GM18502 (cell line): ENCODE data around the gene AK9.

ENCODE experiments used
- ATAC-seq: cut with Tn5 transposase; IDR thresholded peaks from one replicate; pipeline ENCODE4 v1.9.1; 2021; ENCODE audit warnings: mild to moderate bottlenecking; ENCODE audit not compliant: unreplicated experiment, poor library complexity

Gene AK9

DNA sequence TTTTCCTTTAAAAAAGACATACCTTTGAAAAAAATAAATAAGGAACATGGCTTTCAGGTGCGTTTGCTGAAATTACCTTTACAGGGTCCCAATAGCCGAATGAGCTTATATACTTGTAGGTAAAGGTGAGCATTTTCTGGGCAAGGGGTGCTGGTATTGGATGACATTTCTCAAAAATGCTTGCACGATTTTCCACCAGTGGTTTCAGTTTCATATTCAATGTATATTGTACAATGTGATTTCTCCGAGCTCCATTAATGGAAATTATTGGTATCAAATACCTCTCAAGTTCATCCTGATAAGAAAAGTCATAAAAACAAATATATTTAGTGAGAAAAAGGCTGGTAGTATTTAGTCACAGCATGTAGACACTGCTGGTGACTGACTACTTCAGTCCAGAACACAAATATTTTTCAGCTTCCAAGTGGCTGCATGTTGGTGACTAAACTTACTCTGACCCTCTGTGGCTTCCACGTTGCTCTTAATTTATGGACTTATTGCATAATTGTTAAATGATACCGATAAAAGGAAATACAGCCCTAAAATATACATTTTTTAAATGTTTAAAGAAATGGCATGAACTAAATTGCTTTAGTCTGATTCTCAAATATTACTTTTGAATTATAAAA is 175.1 kb downstream of the AK9 start:
- no peak for ATAC-seq

DNA sequence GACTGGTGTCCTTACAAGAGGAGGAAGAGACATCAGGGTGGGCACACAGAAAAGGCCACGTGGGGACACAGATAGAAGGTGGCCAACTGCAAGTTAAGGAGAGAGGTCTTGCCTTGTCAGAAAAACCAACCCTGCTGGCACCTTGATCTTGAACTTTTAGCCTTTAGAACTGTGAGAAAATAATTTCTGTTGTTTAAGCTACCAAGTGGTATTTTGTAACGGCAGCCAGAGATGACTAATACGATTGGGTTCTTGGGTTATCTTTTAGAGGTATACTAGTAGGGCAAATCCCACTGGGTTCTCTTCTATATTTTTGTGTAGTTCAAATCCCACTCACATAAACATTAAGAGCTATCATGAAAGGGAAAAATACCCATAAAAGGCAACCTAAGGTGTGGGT is 176.1 kb downstream of the AK9 start:
- ATAC-seq = no peak

- no peak for ATAC-seq
Observed at GRCh38 chr6:109513571-109514071, 177.4 kb downstream of the AK9 start.

DNA sequence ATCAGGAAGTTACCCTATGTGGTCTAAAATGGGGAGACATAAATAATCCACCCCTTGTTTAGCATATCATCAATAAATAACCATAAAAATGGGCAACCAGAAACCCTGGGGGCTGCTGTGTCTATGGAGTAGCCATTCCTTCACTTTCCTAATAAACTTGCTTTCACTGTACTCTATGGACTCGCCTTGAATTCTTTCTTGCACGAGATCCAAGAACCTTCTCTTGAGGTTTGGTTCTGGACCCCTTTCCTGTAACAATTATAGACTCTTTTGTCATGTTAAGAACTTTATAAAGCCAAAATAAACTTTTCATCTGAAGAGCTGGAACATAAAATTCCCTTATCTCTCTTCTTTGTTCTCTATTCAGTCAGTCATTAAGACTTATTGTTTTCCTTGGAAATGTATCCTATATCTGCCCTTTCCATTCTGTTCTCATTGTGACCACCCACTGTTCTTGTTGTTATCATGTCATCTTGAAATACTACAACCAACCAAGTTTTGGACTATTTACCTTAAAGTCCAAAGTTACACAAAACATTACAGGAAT is 178.7 kb downstream of the AK9 start:
- ATAC-seq = no peak

GRCh38 chr6:109511832-109512231 is 179.2 kb downstream of the AK9 start:
- ATAC-seq = no peak

GRCh38 chr6:109510358-109510757 is 180.6 kb downstream of the AK9 start:
- no peak for ATAC-seq

DNA sequence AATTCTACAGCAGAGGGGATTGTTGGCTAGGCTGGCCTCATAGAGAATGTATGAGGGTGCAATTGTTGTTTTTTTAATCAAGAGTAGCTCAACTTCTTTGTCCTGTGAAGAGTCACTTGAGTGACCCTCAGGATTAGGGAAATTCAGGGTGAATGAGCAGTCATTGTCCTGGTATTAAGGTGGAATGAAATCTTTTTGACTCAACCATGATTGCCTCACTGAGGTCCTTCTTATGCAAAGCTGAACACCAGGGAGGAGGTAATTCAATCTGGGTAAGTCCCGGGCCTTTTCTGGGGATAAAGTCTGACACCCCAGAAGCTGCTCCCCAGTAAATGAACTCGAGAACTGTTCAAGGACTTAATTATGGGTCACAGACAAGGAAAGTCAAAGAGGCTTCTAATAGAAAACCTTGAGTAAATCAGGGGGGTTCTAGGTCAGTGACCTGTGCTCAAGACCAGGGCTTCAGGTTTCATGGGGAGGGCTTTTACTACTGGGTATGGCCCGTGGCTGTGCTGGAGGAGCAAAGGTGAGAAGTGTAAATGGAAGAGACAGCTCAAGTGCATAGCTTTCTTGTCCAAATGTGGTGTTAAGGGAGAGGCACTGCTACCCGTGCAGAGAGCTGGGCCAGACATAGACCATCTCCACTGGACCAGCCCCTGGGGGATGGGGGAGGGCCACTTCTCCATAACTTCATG is 182.7 kb downstream of the AK9 start:
- no peak for ATAC-seq

DNA sequence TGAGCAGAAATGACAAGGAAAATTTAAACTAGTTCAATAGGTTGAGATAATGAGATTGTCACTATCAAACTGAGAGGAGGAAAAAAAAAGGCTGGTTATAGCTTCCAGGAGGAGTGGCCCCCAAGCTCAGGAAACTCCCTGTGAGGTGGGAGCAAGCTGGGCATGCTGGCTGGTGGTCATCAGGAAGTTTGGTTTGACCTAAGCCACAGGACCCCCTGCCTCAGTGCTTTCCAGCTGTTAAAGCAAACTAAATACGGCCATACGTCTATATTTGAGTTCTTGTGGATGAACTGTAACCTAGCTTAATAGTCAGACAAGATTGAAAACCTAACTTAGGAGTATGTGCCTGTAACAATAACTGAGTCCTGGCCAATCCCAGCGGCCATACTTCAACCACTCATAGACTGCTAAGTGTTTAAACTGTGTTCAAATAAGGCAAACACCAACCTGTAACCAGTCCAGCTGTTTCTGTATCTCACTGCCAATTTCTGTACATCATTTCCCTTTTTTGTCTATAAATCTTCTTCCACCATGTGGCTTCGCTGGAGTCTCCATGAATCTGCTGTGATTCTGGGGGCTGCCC is 183.4 kb downstream of the AK9 start:
- no peak for ATAC-seq

DNA sequence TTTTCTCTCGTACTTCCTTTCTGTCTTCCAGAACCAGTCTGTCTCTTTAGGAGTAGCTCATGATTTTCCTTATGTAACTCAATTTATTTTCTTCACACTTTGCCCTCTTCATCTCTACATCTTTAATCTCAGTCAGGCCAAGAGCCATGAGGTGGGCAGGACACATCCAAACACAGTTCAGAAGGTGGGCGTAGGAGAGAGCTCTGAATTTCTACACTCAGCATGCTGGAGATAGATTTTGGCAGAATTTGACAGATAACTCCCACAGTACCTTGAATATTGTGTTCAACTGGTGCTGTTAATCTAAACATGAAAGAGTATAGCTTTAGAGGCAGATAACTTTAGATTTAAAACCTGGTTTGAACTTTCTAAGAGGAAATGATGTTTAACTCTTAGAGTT is 184.2 kb downstream of the AK9 start:
- ATAC-seq = no peak

DNA sequence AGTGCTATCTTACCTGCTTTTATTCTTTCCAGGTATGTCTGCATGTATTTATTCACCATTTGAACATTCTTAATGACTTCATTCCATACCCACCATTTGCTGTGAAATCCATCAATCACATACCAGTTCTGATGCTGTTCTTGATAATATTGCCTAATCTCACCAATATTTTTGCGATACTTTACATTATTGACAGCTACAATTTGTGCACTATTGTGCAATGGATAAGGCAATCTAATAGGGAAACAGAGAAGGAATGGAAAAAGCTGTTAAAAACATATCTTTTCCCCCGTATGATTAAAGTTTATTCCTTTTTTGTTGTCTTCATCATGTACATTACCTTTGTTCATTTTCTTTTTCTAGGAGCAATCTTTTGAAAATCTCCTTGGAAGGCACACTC is 184.7 kb downstream of the AK9 start:
- no peak for ATAC-seq

DNA sequence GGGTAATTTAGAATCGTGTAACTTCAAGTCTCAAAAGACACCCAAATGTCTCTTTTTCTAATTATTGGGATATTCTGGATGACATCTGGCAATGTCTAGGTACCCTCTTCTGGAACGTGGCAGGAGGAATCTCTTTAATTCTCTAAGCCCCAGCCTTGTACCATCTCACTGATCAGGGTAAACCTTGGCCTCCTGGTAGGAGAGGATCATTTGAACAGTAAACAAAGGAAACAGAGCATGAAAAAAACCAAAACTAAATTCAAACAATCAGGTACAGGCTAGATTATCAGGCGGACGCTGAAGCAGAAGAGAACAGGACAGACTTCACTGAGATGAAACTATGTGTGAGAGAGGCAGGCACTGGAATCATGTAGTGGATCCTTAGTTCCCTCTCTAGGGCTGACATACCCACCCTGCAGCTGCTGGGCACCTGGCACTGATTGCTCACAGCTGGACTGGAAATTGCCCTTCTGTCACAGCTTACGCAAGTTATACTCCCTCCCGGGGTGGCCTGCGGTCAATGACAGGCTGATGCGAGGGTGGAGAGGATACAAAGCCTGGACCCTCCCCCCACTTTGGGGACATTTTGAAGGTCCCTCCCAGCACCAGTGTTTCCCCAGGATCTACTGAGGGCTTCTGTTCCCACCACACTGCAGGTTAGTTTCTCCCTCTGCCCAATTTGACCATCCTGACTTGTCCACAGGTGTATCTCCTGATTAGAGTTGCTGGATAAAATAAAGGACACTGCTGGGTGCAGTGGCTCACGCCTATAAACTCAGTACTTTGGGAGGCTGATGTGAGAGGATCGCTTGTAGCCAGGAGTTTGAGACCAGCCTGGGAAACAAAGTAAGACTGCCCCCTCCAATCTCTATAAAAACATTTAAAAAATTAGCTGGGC is 187.4 kb downstream of the AK9 start:
- ATAC-seq = no peak

DNA sequence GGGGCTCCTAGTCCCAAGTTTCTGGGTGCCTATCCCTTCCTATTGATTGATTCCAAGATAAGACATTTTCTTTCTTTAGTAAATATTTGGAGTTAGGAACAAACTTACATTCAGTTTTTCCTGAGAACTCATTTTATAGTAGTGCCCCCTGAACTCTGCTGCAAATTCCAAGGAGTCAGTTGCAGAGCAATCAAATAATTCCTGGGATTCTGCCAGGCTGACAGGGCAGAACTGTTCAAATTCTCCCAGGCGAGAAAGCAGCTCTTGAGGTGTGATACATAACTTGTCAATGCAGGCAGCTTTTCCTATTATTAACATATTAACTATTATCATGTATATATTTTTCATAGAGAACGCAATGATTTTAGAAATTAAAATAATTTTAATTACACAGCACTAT is 192.1 kb downstream of the AK9 start:
- no peak for ATAC-seq

DNA sequence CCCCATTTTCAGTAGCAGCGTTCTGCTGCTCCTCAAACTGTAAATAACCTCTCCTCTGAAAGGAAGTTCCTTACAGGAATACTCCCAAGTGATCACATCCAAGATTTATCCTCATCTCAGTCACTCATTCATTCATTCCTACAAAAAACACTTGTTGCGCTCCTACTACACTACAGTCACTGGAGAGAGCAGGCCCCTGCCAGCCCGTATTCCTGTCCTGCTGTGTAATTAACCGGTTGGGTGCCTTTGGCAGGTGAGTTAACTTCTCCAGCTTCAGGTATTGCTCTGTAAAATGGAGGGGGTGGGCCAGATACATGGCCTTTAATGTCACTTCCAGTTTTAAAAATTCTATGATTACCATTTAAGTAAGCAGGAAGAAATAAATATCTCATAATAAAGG is 192.9 kb downstream of the AK9 start:
- no peak for ATAC-seq

- ATAC-seq = no peak
Observed at GRCh38 chr6:109496036-109496772, 194.8 kb downstream of the AK9 start.

DNA sequence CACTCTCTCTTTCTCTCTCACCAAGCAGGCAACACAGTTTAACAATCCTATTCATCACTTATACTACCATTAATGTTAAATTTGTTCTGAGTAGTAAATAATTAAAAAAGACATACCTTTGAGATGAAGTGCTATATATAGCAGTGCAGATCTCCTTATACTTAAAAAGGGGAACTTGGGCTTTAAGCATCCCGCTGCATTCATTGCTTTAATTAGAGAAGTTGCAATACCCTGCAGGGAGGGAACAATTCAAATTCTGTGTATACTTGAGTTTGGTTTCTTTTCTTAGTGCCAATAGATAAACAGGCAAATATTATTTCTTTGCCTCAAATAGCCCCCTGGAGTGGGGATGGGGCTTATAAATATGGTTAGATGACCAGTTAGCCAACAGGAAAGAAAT is 197.1 kb downstream of the AK9 start:
- no peak for ATAC-seq

DNA sequence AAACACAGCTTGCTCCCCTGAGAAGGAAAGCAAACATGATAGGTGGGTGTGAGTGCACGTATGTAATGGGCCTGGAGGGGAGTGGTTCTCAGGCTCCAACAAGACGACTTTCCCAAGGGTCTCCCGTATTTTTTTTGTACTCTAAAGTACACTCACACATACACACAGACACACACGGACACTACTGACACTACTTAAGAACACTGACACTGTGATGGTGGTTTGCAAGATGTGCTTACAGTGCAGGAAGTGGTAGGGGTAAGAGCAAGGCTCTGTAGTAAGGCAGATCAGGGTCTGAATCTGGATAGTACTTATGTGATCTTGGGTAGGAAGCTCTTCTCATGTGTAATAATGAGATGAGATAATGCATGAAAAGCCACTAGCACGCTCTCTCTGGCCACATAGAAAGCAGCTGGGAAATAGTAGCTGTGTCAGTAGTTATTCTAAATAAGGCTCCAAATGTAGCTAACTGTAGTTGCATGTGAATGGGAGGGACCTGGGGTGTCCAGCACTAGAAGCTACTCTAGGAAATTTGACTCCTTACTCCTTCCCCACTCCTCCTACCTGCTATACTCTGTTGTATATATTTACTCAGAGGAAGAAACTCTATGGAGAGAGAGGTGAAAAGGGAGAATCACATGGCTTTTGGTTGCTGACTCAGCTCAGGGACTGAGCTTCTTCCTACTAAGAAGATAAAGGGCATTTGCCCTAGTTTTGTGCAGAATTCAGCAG is 199.6 kb downstream of the AK9 start:
- peak; percentile 53 for ATAC-seq

GRCh38 chr6:109490713-109491112 is 200.3 kb downstream of the AK9 start:
- no peak for ATAC-seq

DNA sequence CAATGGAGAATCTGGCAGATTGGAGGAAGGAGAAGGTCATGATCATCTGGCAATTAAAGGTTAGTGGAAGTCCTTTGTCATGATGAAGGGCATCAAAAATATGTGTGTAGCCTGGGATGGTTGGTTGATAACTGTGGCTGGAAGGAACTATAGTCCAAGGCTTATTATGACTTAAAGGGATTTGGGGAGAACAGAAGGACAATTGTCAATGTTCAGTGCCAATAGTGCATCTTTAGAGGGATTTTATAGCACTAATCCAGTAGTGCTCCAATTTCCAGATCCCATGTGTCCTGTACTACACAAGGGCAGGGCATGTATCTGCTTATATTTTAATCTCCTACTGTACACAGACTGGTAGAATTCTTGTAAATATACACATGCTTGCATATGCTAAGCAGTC is 203.0 kb downstream of the AK9 start:
- no peak for ATAC-seq

GRCh38 chr6:109486068-109486467 is 204.9 kb downstream of the AK9 start:
- ATAC-seq = no peak
